Activated CD4-positive, alpha-beta T cell treated with anti-CD3 and anti-CD28 coated beads, Interleukin-2, amount 10 ng/mL, durations not matched to agents 7 days and 5 days (primary cell): ENCODE results near the gene FUNDC2. TPM values are rescaled to one million over a fixed set of nuclear protein-coding genes. Genes with fewer than 3 reads are reported as not detected.

Experiments
- CTCF ChIA-PET: fragments of 350-600 bp; sonication (Branson Sonifier 250); formaldehyde crosslinking; loops from one replicate; lab custom pipeline; 2021; ENCODE audit warnings: antibody characterized with exemption; lab: Charles Lee
- POLR2A ChIA-PET: fragments of 350-600 bp; sonication (Branson Sonifier 250); formaldehyde crosslinking; loops from one replicate; lab custom pipeline; 2021; ENCODE audit warnings: antibody characterized with exemption; lab: Charles Lee
- DNase-seq: peaks from one replicate; pipeline ENCODE4 v3.0.0-alpha.2; 2020
- H3K27ac Mint-ChIP-seq: one replicate; pipeline ENCODE4 v1.8.0; 2021; ENCODE audit warnings: mild to moderate bottlenecking, moderate library complexity, mixed read lengths
- H3K27me3 Mint-ChIP-seq: one replicate; pipeline ENCODE4 v1.8.0; 2021; ENCODE audit warnings: mixed read lengths
- H3K36me3 Mint-ChIP-seq: one replicate; pipeline ENCODE4 v1.8.0; 2021; ENCODE audit warnings: low read depth, mixed read lengths
- H3K4me1 Mint-ChIP-seq: one replicate; pipeline ENCODE4 v1.8.0; 2021; ENCODE audit warnings: mixed read lengths
- H3K4me3 Mint-ChIP-seq: one replicate; pipeline ENCODE4 v1.8.0; 2021; ENCODE audit warnings: mild to moderate bottlenecking, moderate library complexity, mixed read lengths
- H3K9me3 Mint-ChIP-seq: one replicate; pipeline ENCODE4 v1.8.0; 2021; ENCODE audit warnings: mixed read lengths
- total RNA-seq, 2 experiments: library from RNA; stranded (reverse); gene quantifications; one replicate each; pipeline ENCODE4 v1.2.3, GENCODE V29; 2021

FUNDC2 gene, protein sequence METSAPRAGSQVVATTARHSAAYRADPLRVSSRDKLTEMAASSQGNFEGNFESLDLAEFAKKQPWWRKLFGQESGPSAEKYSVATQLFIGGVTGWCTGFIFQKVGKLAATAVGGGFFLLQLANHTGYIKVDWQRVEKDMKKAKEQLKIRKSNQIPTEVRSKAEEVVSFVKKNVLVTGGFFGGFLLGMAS
- total RNA-seq: 10 to 100 TPM; 58.4 to 61.3 TPM

DNA sequence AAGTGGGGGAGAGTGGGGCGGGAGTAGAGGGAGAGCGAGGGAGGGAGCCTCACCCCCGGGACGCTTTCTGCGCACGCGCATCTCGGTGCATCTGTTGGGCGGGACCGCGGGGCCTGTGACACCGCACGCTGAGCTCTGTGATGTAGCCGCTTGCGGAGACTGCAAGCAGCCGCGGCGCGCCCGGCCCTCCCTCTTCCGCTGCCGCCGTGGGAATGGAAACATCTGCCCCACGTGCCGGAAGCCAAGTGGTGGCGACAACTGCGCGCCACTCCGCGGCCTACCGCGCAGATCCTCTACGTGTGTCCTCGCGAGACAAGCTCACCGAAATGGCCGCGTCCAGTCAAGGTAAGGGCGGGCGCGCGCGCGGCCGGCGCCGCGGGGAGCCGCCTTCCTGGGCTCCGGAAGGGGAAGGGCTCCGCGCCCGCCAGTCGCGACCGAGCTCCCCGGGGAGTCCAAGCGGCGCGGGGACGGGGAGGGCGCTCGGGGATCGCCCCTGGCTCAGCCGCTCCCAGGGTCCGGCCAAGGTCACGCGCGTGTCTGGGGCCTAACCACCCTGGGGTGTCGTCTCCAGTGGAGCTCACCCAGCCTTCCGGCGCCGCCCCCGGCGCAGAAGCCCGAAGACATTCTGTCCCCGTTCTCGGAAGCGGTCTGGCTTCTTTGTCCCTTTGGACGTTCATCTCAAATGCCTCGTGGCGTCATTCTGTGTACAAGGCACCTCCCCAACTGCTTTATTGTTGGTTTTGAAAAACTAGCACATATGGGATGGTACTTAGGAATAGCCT, at the start of gene FUNDC2:
Gene FUNDC2, plus strand, starts transcription at position 118 of the 782 bp plus-strand sequence. Its CDS starts 95 bp downstream, at position 213.
- Mint-ChIP-seq H3K4me1 (peaks cover 22% of the 10 kb centered on the region), H3K36me3 (peaks cover 5% of the 10 kb centered on the region), H3K27me3 (peaks cover 11% of the 10 kb centered on the region), H3K4me3 (peak within 1 kb of the TSS; percentile 87), H3K9me3 (no peaks in the 10 kb centered on the region), H3K27ac (peak within 1 kb of the TSS; percentile 96)
- CTCF ChIA-PET: interaction anchor here (0.6 to 1.0 kb wide), 3 partner anchors 29 to 189 kb away, joined by 3 to 4 read pairs (median 3); no protein-coding TSS in a partner anchor
- DNase-seq: peak; percentile 93
- POLR2A ChIA-PET: interaction anchor here (1.0 kb wide), 1 partner anchor 30 kb away, joined by 3 read pairs; no protein-coding TSS in a partner anchor

DNA sequence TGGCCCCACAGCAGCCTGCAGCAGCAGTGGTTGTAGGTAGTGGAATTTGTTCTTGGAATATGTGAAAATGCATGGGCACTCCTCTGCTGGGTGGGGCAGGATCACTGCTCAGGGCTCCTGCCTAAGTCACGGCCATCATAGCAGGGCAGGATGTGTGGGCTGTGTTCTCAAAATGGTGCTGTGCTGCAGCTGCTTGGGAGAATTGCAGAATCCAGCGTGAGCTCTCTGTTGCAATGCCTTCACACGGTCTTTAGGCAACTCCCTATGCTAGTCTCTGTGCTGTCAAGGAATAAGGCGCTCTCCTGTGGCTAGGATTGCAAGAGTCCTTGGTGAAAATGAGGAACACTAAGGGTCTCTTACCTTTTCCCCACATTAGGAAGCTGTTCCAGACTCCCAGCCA, 47.0 kb upstream of the FUNDC2 start:
- Mint-ChIP-seq H3K27ac (no peak overlapping the region), H3K36me3 (no peaks in the 10 kb centered on the region), H3K9me3 (no peaks in the 10 kb centered on the region), H3K4me3 (no peak overlapping the region), H3K27me3 (peaks cover 4% of the 10 kb centered on the region), H3K4me1 (peaks cover 19% of the 10 kb centered on the region)
- DNase-seq: no peak
- ChIA-PET CTCF (interaction anchor here (0.6 kb wide), 1 partner anchor 79 kb away, joined by 4 read pairs; no protein-coding TSS in a partner anchor), POLR2A (no interaction called here)

DNA sequence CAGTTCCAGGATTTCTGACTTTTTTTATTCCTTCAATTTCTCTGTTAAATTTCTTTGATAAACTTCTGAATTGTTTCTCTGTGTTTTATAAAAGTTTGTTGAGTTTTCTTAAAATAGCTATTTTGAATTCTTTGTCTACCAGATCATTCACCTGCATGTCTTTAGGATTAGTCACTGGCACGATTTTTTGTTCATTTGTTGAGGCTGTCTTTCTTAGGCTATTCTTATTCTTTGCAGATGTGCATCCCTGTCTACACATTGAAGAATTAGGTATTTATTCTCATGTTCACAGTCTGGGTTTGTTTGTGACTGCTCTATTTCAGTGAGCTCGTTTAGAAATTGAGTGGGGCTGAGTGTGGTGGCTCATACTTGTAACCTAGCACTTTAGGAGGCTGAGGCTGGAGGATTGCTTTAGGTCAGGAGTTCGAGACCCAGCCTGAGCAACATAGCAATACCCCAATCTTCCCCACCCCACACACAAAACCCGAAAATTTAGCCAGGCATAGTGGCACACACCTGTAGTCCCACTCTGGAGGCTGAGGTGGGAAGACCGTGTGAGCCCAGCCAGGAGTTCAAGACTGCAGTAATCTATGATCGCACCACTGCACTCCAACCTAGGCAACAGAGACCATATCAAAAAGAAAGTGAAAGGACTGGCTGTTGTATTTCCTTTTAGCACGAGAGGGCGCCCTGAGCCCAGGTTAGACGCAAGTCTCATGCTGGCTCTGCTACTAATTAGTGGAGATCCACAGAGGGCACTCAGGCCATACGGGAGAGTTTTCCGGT, 46.1 kb upstream of the FUNDC2 start:
- no peaks in the 10 kb centered on the region for H3K27me3 Mint-ChIP-seq

DNA sequence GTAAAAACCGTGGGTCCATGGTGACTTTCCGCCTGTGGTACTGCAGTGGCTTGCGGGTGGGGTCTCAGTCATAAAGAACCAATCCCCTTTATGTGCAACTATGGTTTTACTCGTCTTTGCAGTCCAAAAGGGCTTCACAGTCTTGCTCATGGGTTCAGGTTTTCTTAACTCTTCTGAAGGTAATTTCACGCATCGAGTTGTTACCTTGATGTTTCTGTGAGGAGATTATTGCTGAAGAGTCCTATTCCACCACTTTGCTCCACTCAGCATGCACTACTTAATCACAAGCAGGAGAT, 45.6 kb upstream of the FUNDC2 start:
- Mint-ChIP-seq H3K4me3 (no peak overlapping the region), H3K27me3 (no peaks in the 10 kb centered on the region), H3K27ac (peak overlapping the region; percentile 92), H3K9me3 (no peaks in the 10 kb centered on the region), H3K4me1 (peaks cover 19% of the 10 kb centered on the region), H3K36me3 (no peaks in the 10 kb centered on the region)
- DNase-seq: no peak
- CTCF ChIA-PET: no interaction called here
- POLR2A ChIA-PET: no interaction called here

More for the DNA sequence above, 46.1 kb upstream of the FUNDC2 start:
- POLR2A ChIA-PET: no interaction called here
- Mint-ChIP-seq H3K36me3 (no peaks in the 10 kb centered on the region), H3K4me3 (peak overlapping the region; percentile 62), H3K9me3 (no peaks in the 10 kb centered on the region), H3K27ac (peak overlapping the region; percentile 92), H3K4me1 (peaks cover 19% of the 10 kb centered on the region)
- CTCF ChIA-PET: interaction anchor here (0.6 kb wide), 1 partner anchor 240 kb away, joined by 3 read pairs; no protein-coding TSS in a partner anchor
- peak; percentile 80 for DNase-seq

DNA sequence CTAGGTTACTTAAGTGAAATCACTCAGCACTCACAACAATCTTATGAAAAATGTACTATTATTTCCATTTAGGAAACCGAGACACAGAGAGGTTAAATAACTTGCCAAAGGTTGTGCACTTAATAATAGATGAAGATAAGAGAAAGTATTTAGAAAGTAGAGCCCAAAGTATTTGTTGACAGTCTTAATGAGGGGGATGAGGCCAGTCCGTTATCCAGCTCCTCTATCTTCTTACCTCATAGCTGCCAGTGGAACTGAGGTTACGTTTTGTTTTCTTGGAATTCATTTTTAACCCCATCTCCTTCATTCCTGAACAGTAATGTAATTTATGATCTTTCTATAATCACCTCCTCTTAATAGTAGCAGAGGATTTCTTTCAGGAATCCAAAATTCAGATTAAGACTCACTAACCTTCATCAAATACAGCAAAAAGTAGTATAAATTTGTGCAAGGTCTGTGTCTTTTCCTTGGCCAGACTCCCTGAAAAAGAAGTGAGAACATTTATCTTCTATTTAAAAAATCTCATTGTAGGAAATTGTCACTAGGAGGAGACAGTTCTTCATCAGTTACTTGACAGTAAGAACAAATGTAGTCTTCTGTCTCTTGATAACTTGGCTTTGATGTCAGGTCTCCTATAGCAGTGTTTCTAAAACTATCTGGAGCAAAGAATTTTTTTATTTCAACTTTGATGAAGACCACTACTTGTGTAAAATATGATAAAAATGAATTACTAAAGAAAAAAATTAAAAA, 39.6 kb upstream of the FUNDC2 start:
- POLR2A ChIA-PET: no interaction called here
- DNase-seq: no peak
- CTCF ChIA-PET: no interaction called here
- Mint-ChIP-seq H3K4me1 (no peaks in the 10 kb centered on the region), H3K36me3 (no peaks in the 10 kb centered on the region), H3K27me3 (peaks cover 7% of the 10 kb centered on the region), H3K9me3 (no peaks in the 10 kb centered on the region), H3K4me3 (no peak overlapping the region), H3K27ac (no peak overlapping the region)

DNA sequence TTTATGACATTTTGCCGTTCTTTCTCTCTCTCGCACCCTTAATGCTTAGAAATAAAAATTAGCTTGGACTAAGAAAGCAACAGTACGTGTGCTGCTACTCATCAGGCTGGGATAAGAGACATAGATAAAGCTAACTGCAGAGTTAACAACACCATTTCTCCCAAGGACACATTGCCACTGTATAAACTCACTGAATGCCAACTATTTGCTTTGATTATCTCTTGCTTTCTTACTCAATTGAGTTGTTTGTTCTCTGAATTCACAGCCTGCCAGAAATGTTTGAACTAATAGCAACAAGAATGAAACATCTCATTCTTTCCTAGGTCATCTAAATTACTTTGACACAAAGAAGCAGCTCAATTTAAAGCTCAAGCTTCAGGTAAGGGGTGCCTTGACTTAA, 38.7 kb upstream of the FUNDC2 start:
- Mint-ChIP-seq H3K4me3 (no peak overlapping the region), H3K4me1 (no peaks in the 10 kb centered on the region), H3K36me3 (no peaks in the 10 kb centered on the region), H3K9me3 (no peaks in the 10 kb centered on the region), H3K27me3 (peaks cover 7% of the 10 kb centered on the region), H3K27ac (no peak overlapping the region)
- POLR2A ChIA-PET: no interaction called here
- DNase-seq: no peak
- CTCF ChIA-PET: interaction anchor here (1.3 kb wide), 1 partner anchor 70 kb away, joined by 3 read pairs; no protein-coding TSS in a partner anchor

DNA sequence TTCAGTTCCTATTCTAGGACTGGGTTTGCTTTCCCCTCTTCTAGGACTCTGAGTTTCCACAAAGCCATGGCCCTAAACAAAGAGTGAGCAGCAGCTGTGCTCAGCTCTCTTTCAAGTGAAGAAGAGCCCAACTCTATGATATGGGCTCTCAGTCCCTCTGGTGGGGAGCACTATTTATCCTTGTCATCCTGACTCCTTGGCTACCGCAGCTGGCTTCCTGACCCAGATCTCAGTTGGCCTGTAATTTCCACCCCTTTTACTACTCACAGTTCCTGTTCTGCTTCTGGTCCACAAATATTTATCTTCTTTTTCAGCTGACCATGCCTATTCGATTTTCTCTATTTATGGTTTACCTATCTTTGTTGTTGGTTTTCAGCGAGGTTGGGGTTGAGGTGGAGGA, 37.9 kb upstream of the FUNDC2 start:
- H3K4me3 Mint-ChIP-seq: no peak overlapping the region
- peaks cover 7% of the 10 kb centered on the region for H3K27me3 Mint-ChIP-seq
- no peaks in the 10 kb centered on the region for H3K4me1 Mint-ChIP-seq
- CTCF ChIA-PET: interaction anchor here (0.9 to 1.3 kb wide), 2 partner anchors 10 to 71 kb away, joined by 3 read pairs; no protein-coding TSS in a partner anchor
- H3K9me3 Mint-ChIP-seq: no peaks in the 10 kb centered on the region
- no peaks in the 10 kb centered on the region for H3K36me3 Mint-ChIP-seq
- POLR2A ChIA-PET: no interaction called here
- H3K27ac Mint-ChIP-seq: no peak overlapping the region
- DNase-seq: no peak

DNA sequence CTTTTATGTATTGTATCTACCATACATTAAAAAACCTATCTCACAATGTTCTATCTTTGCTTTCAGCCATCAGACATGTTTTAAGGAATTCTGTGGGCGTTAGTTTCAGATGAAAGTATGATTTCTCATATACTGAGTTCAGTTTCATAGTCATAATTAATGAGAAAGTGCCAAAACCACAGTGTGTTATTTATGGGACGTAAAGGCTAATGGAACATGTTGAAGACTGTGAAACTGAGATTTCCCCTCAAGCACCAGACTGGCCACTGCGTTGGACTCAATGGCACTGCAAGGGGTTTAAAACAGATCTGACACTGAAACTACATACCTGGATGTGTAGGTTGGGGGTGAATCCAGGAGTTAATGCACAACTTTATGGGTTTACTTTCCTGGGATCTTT, 36.1 kb upstream of the FUNDC2 start:
- no peak for DNase-seq

DNA sequence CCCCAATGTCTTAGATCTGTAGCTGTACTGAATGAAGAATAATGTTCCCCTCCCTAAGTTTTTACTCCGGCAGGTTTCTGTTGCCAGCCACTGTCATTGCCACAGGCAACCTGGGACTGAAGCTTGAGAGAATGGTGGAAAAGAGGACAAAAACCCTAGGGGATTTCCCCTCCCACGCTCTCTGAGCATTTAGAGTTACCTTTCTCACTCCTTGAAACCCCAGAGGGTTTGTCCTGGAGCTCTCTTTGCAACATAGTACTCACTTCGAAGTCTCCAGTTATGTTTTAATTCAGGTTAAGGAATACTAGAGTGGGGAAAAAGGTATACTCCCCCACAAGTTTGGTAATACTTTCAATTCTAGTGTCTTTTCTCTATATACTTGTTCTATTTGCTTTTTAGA, 35.6 kb upstream of the FUNDC2 start:
- Mint-ChIP-seq H3K9me3 (no peaks in the 10 kb centered on the region), H3K4me3 (no peak overlapping the region), H3K4me1 (no peaks in the 10 kb centered on the region), H3K27me3 (peaks cover 7% of the 10 kb centered on the region), H3K27ac (no peak overlapping the region), H3K36me3 (no peaks in the 10 kb centered on the region)
- DNase-seq: no peak
- ChIA-PET POLR2A (no interaction called here), CTCF (no interaction called here)

More for the DNA sequence above, 36.1 kb upstream of the FUNDC2 start:
- no peaks in the 10 kb centered on the region for H3K36me3 Mint-ChIP-seq
- H3K4me1 Mint-ChIP-seq: no peaks in the 10 kb centered on the region
- CTCF ChIA-PET: no interaction called here
- H3K27ac Mint-ChIP-seq: no peak overlapping the region
- POLR2A ChIA-PET: no interaction called here
- H3K4me3 Mint-ChIP-seq: no peak overlapping the region
- H3K9me3 Mint-ChIP-seq: no peaks in the 10 kb centered on the region
- peaks cover 7% of the 10 kb centered on the region for H3K27me3 Mint-ChIP-seq

DNA sequence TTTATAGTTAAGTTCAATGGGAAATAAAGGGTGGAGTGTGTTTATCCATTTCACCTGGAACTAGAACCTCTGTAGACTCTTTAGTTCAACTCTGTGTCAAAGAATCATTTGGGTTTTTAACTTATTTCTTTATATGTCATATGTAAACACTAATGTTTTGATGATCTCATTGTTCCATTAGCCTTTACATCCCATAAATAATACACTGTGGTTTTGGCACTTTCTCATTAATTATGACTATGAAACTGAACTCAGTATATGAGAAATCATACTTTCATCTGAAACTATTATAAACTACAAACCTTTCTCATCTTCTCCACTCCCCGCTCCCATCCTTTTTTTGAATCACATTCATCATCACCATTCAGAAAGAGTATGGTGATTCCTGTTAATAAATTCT, 35.2 kb upstream of the FUNDC2 start:
- Mint-ChIP-seq H3K36me3 (no peaks in the 10 kb centered on the region), H3K27ac (no peak overlapping the region), H3K4me3 (no peak overlapping the region), H3K9me3 (no peaks in the 10 kb centered on the region), H3K4me1 (no peaks in the 10 kb centered on the region), H3K27me3 (peaks cover 7% of the 10 kb centered on the region)
- POLR2A ChIA-PET: no interaction called here
- CTCF ChIA-PET: no interaction called here
- no peak for DNase-seq

DNA sequence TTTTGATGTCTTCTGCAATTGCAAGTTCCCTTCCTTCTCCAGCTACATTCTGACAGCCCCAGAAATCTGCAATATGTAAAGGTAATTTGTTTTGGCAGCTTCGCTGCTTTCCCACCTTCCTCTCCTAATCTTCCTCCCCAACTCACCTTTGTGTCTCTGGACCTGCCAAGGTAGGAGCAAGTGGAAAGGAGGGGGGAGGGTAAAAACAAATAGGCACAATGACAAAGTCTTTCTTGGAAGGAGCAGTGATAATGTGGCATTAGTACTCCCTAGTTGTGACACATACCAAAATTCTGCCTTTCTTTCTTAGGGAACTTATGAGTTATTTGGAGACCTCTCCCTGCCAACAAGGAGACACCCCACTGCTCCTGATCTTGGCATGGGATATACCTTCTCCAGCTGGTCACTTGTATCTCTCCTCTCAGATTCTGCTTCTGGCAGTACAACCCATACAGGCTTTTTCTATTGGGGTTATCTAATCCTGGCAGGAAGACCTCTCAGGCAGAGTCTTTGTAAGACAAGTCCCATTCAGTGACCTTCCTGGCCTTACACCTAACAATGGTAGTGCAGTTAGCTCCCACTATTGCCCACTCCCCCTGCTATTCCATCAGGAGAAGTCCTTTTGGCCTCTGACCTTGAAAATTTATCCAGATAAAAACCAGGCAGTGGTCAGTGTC, 28.3 kb upstream of the FUNDC2 start:
- H3K36me3 Mint-ChIP-seq: no peaks in the 10 kb centered on the region
- H3K27me3 Mint-ChIP-seq: no peaks in the 10 kb centered on the region
- H3K27ac Mint-ChIP-seq: no peak overlapping the region
- ChIA-PET CTCF (interaction anchor here (1.5 kb wide), 1 partner anchor 9 kb away, joined by 3 read pairs; no protein-coding TSS in a partner anchor), POLR2A (no interaction called here)
- no peak overlapping the region for H3K4me3 Mint-ChIP-seq
- DNase-seq: no peak
- H3K4me1 Mint-ChIP-seq: no peaks in the 10 kb centered on the region
- no peaks in the 10 kb centered on the region for H3K9me3 Mint-ChIP-seq

DNA sequence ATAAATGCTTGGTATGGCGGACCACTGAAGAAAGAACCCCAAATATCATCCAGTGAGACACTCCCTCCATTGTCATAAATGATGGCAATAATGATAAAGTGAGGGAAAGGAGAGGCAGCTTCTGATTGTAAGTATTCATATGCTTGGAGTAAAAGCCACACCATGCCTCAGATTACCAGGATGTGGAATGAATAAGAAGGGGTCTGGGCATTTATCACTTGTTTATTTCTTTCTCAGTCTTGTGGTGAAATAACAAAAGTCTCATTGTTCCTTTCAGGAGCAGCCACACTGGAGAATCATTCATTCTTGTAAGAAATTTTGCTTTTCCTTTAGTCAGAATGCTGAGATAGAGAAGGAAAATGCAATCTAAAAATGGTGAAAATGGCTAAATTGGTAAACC, 25.8 kb upstream of the FUNDC2 start:
- Mint-ChIP-seq H3K4me1 (no peaks in the 10 kb centered on the region), H3K27ac (no peak overlapping the region), H3K9me3 (no peaks in the 10 kb centered on the region), H3K36me3 (no peaks in the 10 kb centered on the region), H3K27me3 (no peaks in the 10 kb centered on the region), H3K4me3 (no peak overlapping the region)
- DNase-seq: no peak
- ChIA-PET POLR2A (no interaction called here), CTCF (no interaction called here)
